RPMI8226 (cell line): ENCODE data around the gene BZW1.
"Not testable (repeated sequence)": the region's sequence is repeated elsewhere in the genome, so short reads cannot be mapped to it uniquely, and the experiment has no call there.

Experiments
- DNase-seq: peaks from one replicate; pipeline ENCODE4 v3.0.0-alpha.2; 2015

Gene BZW1

DNA sequence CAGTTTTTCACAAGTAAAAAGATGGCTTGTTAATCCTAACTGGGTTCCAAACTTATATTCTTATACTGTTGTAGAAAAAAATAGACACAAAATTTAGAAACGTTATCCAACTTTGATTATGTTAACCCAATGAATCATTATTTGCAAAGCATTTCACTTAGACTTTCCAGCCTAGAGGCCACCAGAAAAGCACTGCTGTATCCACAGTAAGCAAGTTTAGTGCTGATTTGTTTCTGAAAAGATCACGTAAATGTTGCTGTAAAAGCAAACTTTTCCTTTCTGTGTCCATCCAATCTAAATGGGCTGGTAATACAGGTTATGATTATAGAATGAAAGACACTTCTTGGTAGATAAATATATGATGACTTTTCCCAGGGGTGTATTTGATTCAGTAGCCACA, 17.6 kb upstream of the BZW1 start:
- DNase-seq: no peak

DNA sequence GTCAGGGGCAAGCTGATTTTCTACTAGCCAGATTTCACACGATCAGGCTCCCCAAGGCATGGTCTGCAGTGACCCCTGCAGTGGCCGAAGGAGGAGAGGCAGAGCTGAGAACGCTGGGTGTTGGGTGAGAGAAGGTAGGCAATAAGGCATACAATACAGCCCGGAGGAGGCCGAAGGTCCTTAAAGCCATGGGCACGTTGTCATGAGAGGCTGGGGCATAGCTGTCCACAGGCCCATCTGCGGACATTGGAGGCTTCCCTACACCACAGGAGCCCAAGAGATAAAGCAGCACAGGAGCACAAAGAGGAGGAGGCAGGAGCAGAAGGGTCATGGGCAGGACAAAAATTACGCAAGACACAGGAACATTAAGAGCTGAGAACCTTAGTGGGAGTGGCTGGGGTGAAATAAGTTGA, 16.7 kb upstream of the BZW1 start:
- no peak for DNase-seq

DNA sequence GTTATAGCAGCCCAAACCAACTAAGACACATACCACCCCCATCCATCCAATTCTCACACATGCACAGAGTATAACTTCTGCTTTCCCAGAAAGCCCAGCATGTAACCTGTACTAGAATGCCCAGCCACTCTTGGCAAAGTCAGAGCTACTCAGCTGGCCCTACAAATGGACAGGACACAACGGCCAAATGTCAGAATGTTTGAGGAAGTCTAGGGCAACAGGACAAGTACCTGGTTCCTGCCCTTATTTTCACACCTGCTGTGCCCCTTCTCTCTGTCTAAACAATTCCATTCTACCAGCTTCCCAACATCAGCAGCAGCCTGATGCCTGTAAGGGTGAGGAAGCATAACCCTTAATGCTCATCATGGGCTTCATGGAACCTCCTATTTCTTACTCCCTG, 15.1 kb upstream of the BZW1 start:
- DNase-seq: no peak

DNA sequence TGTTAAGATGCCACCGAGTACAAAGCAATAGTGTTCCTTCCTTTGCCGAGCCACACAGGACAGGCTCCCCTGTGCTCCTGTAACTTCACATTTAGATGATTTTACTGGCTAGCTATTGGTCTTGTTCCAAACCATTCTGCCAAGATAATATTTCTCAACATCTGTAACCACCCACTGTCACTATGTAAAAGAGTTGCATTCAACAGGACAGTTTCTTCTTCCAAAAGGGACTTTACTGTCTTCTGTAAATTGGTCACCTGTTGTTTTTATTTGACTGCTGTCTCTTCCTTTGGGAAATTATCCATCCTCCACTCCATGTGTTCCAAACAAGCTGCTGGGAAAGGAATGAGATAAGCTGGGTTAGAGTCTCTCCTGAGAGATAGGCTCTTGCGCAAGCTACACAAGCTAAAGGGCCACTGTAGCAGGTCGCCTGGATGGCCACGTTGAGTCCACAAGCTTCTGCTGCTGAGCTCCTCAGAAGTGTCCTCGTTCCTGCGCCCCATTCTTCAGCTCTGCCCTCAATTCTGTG, 14.4 kb upstream of the BZW1 start:
- no peak for DNase-seq

DNA sequence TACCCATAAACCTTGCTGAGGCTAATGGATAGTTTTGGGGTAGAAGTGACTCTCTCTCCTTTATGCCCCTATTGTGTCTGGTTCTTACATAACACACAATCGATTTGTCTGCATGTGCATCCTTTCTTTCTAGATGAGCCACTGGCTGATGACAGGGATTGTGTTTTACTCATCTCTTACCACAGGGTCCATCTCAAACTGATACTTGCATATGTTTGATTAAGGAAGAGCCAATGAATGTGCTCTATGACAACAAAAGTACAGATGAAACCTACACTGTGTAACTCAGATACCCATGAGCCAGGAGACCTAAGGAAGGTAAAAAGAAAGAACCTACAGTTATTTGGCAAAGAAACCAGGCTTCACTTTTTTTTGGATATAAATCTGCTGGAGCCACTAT, 13.2 kb upstream of the BZW1 start:
- DNase-seq: no peak

DNA sequence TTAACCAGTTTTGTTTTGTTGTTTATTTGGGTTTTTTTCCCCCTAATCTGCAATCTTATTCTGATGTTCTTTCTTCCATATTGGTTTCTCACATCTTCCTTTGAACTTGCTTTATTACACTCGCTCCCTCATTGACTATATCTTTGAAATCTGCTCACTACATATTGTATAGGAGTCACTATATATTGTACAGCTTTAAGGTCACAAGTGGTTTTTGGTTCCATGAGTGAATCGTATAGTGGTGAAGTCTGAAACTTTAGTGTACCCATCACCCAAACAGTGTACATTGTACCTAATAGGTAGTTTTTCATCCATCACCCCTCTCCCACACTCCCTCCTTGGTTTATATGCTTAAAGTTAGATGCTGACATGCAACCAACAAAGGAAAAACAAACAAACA, 11.3 kb upstream of the BZW1 start:
- DNase-seq: no peak

DNA sequence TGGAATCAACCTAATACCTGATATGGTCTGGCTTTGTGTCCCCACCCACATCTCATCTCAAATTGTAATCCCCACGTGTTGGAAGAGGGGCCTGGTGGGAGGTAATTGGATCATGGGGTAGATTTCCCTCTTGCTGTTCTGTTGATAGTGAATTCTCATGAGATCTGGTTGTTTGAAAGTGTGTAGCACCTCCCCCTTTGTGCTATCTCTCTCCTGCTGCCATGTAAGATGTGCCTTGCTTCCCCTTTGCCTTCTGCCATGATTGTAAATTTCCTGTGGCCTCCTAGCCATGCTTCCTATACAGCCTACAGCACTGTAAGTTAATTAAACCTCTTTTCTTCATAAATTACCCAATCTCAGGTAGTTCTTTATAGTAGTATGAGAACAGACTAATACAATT, 10.3 kb upstream of the BZW1 start:
- DNase-seq: not testable (repeated sequence)

DNA sequence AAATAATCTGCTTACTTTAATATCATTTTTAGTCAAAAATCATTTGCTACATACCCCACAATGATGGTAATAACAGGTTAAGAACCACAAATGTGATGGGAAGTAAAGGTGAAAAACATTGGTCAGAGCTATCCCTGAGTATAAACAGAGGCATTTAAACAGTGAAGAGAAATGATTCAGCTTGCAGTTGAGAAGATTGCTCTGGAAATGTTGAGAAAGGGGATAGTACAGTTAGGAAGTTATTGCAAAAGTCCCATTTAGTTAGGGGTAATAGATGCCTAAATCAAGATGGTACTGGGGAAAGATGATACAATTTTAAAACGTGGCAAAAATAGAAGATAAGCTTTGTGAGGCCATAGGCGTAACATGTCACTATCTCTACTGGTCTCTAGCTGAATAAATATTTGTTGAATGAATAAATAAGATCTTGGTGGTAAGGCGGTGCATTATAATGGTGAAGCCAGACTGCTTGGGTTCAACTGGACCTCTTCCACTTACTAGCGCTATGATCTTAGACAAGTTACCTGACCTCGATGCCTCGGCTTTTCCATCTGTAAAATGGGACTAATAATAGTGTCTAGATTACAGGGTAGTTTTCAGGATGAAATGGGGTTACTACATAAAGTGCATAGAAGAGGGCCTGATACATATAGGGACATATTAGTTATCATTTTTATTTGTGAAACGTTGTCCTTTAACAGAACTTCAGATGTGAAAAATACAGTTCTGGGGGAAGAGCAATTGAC, 2.0 kb upstream of the BZW1 start:
- no peak for DNase-seq

DNA sequence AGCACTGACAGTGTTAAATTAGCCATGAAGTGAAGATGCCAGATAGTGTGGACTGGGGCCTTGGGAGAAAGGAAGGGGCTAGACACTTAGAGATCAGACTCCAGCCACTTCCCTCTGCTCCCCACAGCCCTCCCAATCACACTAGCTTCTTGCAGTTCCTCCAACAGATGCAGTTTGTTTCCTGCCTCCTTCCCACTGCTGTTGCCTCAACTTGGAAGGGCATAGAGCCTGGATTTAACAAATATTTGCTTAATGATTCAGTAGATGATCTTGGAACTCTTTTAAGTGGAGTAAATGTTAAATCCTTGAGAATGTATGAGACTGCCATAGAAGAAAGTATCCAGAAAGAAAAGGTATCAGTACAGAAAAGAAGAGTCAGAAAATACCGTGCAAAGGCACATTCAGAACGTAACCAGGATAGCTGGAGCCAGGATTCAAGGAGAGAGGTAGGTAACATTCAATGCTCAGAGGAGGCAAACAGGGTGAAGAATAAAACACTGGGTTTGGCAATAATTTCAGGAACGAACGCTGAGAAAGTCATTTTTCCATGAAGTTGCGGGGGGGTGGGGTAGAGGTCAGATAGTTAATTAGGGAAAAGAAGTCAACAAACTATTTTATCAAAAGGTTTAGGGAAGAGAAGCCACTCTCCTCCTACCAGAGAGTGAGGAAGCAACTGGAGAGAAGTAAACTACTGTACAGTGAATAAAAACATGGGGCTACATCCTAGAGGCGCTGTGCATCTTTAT, 1.3 kb upstream of the BZW1 start:
- DNase-seq: no peak

DNA sequence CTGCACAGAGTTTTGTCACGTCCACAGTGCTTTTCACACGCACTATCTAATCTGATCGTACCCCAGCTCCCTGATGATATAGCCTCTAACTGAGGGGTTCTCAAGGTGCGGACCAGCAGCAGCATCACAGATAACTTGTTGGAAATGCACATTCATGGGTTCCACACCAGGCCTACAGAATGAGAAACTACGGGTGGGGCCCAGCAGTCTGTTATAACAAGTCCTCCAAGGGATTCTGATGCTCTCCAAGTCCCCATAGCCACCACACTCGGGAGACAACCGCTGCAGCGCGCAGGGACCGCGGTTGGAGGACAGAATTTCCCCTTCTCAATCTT, 745 bp upstream of the BZW1 start:
- DNase-seq: no peak

DNA sequence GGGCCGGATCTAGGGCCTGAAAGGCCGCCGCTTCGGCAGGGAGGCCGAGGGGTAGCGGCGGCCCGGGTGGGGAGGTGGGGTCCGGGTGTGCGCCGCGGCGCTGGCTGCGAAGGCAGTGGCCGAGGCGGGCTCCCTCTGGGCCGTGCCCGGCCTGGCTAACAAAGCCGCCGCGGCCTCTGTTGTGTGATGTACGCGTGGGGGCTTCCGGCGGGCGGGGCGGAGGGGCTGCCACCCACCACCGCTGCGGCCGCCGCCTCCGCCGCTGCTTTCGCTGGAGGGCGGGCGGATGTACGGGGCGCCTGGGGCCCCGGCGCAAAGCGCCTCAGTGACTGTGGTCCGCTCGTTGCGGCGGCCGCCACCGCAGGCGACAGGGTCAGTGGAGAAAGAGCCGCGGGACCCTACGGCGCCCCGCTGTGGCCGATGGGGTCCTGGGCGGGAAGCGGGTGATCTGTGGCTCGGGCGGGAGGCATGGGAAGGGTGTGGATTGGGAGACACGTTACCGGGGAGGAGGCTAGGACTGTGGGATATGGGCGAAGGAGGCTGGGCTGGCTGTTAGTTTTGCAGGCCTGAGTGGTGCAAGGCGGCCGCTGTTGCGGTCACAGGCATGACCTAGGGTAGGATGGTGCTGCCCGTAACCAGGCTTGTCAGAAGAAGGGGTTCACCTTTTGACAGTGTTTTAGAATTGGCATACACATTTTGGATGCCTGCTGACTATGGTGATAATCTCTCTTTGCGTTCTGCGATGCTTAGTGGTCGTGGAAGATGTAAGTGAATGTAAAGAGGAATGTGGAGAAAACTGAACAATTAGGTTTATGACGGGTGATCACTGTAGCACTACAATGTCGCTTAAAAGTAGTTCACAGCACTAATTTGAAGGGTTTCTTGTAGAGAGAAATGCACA, 662 bp downstream of the BZW1 start:
- DNase-seq: peak; percentile 79

DNA sequence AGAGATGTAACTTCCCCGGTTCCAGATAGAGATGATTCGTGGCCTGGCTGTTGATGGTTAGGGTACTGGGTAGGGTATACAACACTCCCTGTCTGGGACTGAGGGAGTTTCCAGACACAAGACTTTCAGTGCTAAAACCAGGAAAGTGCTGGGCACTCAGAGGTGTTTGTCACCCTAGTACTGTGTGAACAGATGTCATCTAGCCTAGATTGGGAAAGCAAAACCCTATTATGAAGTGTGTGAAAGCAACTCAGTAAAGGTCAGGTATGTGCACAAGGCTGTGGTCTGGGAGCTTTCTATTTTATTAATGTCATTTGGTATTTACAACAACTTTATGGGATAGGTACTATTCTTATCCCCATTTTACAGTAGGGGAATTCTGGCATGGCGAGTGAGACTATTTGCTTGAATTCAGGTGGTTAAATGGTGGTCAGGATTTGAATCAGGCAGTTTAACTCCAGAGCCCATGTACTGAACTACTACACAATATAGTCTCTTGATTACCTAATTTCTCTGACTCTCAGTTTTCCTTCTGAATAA, 2.6 kb downstream of the BZW1 start:
- DNase-seq: no peak

DNA sequence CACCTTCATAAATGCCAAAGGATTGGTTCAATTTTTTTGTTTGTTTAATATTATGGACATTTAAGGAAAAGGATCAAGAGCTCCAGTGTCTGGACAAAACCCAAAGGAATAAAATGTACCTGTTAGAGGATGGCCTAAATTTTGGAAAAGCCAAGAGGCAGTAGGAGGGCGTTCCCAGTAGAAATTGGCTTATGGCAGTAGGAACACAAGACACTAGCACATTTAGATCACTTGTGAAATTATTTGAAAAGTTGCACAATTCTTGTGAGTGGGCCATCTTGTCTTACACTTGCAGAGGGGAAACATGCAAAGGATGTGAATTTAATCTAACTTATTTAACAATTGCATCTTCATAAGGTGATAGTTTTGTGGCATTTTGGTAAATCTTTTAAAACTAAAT, 3.2 kb downstream of the BZW1 start:
- no peak for DNase-seq

DNA sequence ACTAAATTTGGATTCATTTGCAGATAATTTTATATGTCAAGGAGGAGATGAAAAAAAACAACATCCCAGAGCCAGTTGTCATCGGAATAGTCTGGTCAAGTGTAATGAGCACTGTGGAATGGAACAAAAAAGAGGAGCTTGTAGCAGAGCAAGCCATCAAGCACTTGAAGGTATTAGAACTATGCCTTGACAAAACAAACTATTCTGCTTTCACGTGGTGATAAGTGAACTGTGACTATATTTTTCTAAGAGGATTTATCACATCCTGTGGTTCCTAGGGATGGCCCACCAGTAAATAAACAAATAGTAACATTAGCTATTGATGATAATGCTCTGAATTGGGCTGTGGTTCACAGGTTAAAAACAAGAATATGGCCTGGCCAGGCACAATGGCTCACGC, 7.0 kb downstream of the BZW1 start:
- DNase-seq: not testable (repeated sequence)

DNA sequence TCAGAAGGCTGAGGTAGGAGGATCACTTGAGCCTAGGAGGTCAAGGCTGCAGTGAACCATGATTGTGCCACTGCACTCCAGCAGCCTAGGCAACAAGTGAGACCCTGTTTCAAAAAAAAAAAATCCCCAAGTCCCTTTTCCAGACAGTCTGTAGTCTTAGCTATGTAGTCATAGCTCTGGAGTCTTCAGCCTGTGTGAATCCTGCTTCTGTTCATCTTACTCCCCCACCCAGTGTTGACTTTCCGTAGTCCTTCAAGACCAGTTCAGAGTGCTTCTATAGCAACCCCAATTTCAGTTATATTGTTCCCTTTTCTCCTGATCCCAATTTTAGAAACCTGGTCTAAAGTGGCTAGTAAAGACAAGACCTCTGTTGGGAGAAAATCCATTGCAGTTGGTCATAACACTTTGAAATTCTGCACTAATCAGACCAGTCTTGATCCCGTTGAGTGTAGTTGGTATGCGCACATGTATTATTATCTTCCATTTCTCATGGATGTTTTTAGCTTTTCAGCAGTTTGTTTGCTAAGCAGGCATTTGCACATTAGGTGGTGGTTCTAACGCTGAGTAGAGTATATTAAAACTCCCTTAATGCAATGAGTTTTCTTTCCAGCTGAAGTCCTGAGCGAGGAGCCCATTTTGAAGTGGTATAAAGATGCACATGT, 9.0 kb downstream of the BZW1 start:
- DNase-seq: no peak

DNA sequence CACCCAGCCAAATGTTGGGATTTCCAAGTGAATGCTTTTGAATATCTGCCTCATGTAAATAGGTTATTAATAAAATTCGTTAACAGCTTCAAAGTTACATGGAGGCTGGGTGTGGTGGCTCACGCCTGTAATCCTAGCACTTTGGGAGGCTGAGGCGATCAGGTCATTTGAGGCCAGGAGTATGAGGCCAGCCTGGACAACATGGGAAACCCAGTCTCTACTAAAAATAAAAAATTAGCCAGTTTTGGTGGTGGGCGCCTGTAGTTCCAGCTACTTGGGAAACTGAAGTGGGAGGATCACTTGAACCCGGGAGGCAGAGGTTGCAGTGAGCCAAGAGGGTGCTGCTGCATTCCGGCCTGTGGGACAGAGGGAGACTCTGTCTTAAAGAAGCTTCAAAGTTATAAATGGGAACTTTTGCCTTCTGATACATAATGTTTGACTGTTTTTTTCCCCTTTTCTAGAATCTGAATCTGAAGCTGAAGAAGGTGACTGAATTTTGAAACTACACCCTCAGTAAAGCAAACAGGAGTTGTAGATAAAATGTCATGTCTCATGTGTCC, 10.1 kb downstream of the BZW1 start:
- DNase-seq: no peak

DNA sequence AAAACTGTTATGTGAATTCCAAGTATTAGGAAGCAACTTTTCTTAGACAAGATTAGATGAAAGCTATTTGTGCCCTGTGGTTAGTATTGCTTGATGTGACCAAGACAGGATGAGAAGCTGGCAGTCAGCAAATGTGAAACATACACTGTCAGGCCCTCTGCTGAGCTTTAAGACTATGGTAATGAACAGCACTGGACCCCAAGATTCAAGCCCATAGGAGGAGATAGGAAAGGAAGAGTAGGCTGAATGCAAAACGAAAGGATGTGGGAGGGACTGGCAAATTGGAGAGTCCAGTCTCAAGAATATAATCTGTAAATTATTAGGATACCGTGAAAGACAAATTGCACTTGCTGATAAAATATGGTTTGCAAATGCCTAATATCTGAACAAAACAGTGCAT, 16.4 kb downstream of the BZW1 start:
- no peak for DNase-seq

DNA sequence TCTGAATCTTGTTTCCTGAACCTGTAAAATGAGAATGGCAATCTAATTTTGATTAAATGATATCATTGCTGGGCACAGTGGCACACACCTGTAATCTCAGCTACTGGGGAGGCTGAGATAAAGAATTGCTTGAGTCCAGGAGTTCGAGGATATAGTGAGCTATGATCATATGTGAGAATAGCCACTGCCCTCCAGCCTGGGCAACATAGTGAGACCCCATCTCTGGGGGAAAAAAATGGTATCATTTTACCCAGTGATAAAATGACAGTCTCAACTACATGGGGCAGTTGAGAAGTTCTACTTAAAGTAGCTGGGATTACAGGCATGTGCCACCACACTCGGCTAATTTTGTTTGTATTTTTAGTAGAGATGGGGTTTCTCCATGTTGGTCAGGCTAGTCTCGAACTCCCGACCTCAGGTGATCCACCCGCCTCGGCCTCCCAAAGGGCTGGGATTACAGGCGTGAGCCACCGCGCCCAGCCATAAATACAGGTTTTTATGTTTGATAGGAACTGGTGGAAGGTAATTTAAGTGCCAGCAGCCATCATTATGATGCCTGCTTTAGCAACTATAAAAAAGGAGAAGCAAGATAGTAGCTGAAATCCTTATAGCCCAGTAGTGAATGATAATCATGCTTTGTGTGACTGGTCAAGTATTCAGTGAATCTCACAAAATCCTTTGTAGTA, 17.0 kb downstream of the BZW1 start:
- no peak for DNase-seq

DNA sequence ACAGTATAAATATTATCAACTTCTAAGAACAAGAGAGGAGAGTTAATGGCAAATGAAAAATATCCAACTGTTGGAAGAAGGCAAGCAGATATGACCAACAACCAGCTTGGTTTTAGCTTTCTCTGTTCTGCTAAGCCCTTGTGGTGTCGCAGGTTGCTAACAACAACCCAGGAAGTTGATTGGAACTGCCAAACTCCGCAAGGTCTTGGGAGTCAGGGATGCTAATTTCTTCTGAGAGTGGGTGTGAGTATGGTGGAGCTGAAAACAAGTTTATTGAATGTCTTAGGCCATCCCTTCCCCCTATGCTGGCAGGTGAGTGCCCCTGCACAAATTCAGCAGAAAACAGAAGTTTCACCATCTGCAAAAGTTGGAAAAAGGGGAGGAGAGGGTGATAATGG, 17.5 kb downstream of the BZW1 start:
- DNase-seq: no peak

DNA sequence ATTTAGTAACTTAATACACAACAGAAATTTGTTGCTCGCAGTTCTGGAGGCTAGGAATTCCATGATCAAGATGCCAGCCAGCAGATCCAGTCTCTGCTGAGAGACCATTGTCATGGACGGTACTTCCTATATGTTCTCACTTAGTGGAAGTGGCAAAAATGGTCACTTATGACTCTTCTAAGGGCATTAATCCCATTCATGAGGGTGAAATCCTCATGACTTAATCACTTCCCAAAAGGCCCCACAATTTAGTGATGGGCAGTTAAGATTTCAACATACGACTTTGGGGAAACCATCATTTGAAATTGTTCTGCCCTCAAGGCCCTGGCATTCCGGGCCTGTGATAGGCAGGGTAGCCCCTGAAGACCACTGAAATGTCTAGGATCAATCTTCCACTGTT, 23.0 kb downstream of the BZW1 start:
- no peak for DNase-seq

DNA sequence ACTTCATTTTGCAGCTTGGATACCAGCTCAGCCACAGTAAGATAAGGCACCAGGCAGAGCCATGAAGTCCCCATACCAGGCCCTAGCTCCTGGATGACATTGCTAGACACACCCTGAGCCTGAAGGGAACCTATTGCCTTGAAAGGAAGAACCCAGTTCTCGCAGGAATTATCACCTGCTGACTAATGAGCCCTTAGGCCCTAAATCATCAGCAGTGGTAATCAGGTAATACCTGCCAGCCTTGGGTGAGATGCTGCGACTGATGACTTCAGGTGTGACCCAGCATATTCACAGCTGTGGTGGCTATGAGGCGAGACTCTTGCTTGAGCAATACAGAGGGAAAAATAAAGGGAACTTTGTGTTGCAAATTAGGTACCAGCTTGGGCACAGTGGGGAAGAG, 27.8 kb downstream of the BZW1 start:
- DNase-seq: no peak
